ENCODE measurements around the gene TXNDC2.

The TXNDC2 gene

GRCh38 chr18:9860682-9861081 lies 25.1 kb upstream of the TXNDC2 start:
- DNase-seq (ENCODE audit: low read depth in 3 of 3), result no peak

- no peak for DNase-seq (ENCODE audit: low read depth in 3 of 3)
Measured at GRCh38 chr18:9861157-9861556, 24.6 kb upstream of the TXNDC2 start.

GRCh38 chr18:9861933-9862332 lies 23.8 kb upstream of the TXNDC2 start:
- DNase-seq (ENCODE audit: low read depth in 3 of 3), result peak; percentile 4 to 21 (median 9)

- no peak for DNase-seq (ENCODE audit: low read depth in 3 of 3)
Measured at GRCh38 chr18:9862686-9863085, 23.1 kb upstream of the TXNDC2 start.

GRCh38 chr18:9863282-9863681 lies 22.5 kb upstream of the TXNDC2 start:
- no peak for DNase-seq (ENCODE audit: low read depth in 3 of 3)

GRCh38 chr18:9865764-9866490 lies 19.8 kb upstream of the TXNDC2 start:
- no peak for DNase-seq (ENCODE audit: low read depth in 3 of 3)

GRCh38 chr18:9866627-9867026 lies 19.1 kb upstream of the TXNDC2 start:
- DNase-seq (ENCODE audit: low read depth in 3 of 3), result no peak

- no peak for DNase-seq (ENCODE audit: low read depth in 3 of 3)
Measured at GRCh38 chr18:9867071-9867594, 18.6 kb upstream of the TXNDC2 start.

GRCh38 chr18:9868857-9869714 lies 16.7 kb upstream of the TXNDC2 start:
- DNase-seq (ENCODE audit: low read depth in 3 of 3), result no peak

- no peak for DNase-seq (ENCODE audit: low read depth in 3 of 3)
Measured at GRCh38 chr18:9869715-9870430, 15.9 kb upstream of the TXNDC2 start.

GRCh38 chr18:9870431-9871008 lies 15.3 kb upstream of the TXNDC2 start:
- no peak for DNase-seq (ENCODE audit: low read depth in 3 of 3)

- no peak for DNase-seq (ENCODE audit: low read depth in 3 of 3)
Measured at GRCh38 chr18:9871244-9871746, 14.5 kb upstream of the TXNDC2 start.

GRCh38 chr18:9872823-9873222 lies 12.9 kb upstream of the TXNDC2 start:
- no peak for DNase-seq (ENCODE audit: low read depth in 3 of 3)

- no peak for DNase-seq (ENCODE audit: low read depth in 3 of 3)
Measured at GRCh38 chr18:9874728-9875127, 11.0 kb upstream of the TXNDC2 start.

- no peak for DNase-seq (ENCODE audit: low read depth in 3 of 3)
Measured at GRCh38 chr18:9876212-9876866, 9.4 kb upstream of the TXNDC2 start.

GRCh38 chr18:9876867-9877654 lies 8.7 kb upstream of the TXNDC2 start:
- no peak for DNase-seq (ENCODE audit: low read depth in 3 of 3)

GRCh38 chr18:9877655-9878014 lies 8.1 kb upstream of the TXNDC2 start:
- no peak for DNase-seq (ENCODE audit: low read depth in 3 of 3)

- DNase-seq (ENCODE audit: low read depth in 3 of 3), result no peak
Measured at GRCh38 chr18:9878095-9878494, 7.7 kb upstream of the TXNDC2 start.

GRCh38 chr18:9878783-9879242 lies 7.0 kb upstream of the TXNDC2 start:
- DNase-seq (ENCODE audit: low read depth in 3 of 3), result no peak

- DNase-seq (ENCODE audit: low read depth in 3 of 3), result no peak
Measured at GRCh38 chr18:9884090-9884489, 1.7 kb upstream of the TXNDC2 start.
